ENCODE measurements around the gene CARS2. TPM values are rescaled to one million over a fixed set of nuclear protein-coding genes. Genes with fewer than 3 reads are reported as not detected.

CARS2 gene
- total RNA-seq, 1 experiment from 2014 or later, result 41.9 TPM

- H2BK120ac ChIP-seq (ENCODE audit: low read depth, low read length, poor library complexity, severe bottlenecking), result no peak overlapping the region
- no peak overlapping the region for H2AFZ ChIP-seq (ENCODE audit: low read length)
- H3K27ac Mint-ChIP-seq, result no peak overlapping the region
- no peak overlapping the region for H3K18ac ChIP-seq (ENCODE audit: insufficient read length, low read depth, low read length)
- no peak overlapping the region for H4K91ac ChIP-seq (ENCODE audit: insufficient read length, low read depth, low read length)
- H3K4ac ChIP-seq (ENCODE audit: low read depth, low read length), result no peak overlapping the region
- no peak overlapping the region for H2AK5ac ChIP-seq (ENCODE audit: insufficient read length, low read length)
- H3K23ac ChIP-seq (ENCODE audit: insufficient read length, low read depth, low read length), result no peak overlapping the region
- WGBS (ENCODE audit: extremely low coverage, insufficient read length, low lambda C conversion rate), result no CpG with 5 or more reads among the region's 5 CpGs
- no peaks in the 10 kb centered on the region for H3K4me1 ChIP-seq (ENCODE audit: insufficient read depth, low read length)
- H3K27me3 Mint-ChIP-seq (ENCODE audit: low read depth), result no peaks in the 10 kb centered on the region
- H2BK20ac ChIP-seq (ENCODE audit: low read depth, low read length, poor library complexity, severe bottlenecking), result no peak overlapping the region
- H2BK12ac ChIP-seq (ENCODE audit: insufficient read length, low read depth, low read length), result no peak overlapping the region
- H3K9me3 Mint-ChIP-seq, result no peaks in the 10 kb centered on the region
- no peak overlapping the region for H3K27ac ChIP-seq (ENCODE audit: insufficient read length, low read depth, low read length)
- TF ChIP-seq CTCF (conservative IDR thresholded peaks at IDR 0.05), result no peak
- no peak overlapping the region for H3K4me3 Mint-ChIP-seq
- no peaks in the 10 kb centered on the region for H4K20me1 ChIP-seq (ENCODE audit: control insufficient read depth, insufficient read depth, insufficient read length)
- H4K5ac ChIP-seq (ENCODE audit: insufficient read length, low read depth, low read length), result no peak overlapping the region
- no peak overlapping the region for H3K4me2 ChIP-seq (ENCODE audit: insufficient read depth, insufficient read length, low read length)
- no peak for DNase-seq
- no peaks in the 10 kb centered on the region for H3K79me1 ChIP-seq (ENCODE audit: insufficient read depth, low read depth, low read length, poor library complexity, severe bottlenecking)
- peaks cover 14 to 73% (median 50%) of the 10 kb centered on the region in 3 experiments; a peak in 6 of 7 replicates for H3K36me3 Mint-ChIP-seq (ENCODE audit: insufficient read depth in 1 of 3, low read depth in 3 of 3)
- no peak overlapping the region for H3T11ph ChIP-seq (ENCODE audit: low read length)
- H2BK15ac ChIP-seq (ENCODE audit: low read depth, low read length), result no peak overlapping the region
- no peak overlapping the region for H3K9ac ChIP-seq (ENCODE audit: extremely low read depth, insufficient read length, low read length)
- H3K79me2 ChIP-seq (ENCODE audit: insufficient read depth, low read length), result no peaks in the 10 kb centered on the region
- no peak overlapping the region for H4K8ac ChIP-seq (replicated peaks; ENCODE audit: insufficient read length, low read depth, low read length)
- no peaks in the 10 kb centered on the region for H3K4me1 Mint-ChIP-seq
- H3K56ac ChIP-seq (ENCODE audit: insufficient read length, low read depth, low read length), result no peak overlapping the region
- H3K23me2 ChIP-seq (ENCODE audit: insufficient read length, low read depth, low read length, poor library complexity, severe bottlenecking), result no peaks in the 10 kb centered on the region
- no peaks in the 10 kb centered on the region for H3K27me3 ChIP-seq (ENCODE audit: insufficient read depth, low read length)
- H3K9me3 ChIP-seq (ENCODE audit: control insufficient read depth, low read depth, low read length), result no peaks in the 10 kb centered on the region
- H2BK5ac ChIP-seq (ENCODE audit: insufficient read length, low read length), result no peak overlapping the region
- H3K14ac ChIP-seq (ENCODE audit: insufficient read depth, low read length), result no peak overlapping the region
Measured at GRCh38 chr13:110683921-110684320, 22.0 kb downstream of the CARS2 start.
